HEK293T (cell line): ENCODE measurements around the gene TCF7.

ENCODE experiments used
- ARNT ChIP-seq: fragments of 450-650 bp; IDR thresholded peaks from 2 replicates; pipeline ENCODE4 v1.6.1; 2017; ENCODE audit warnings: mild to moderate bottlenecking
- BHLHE40 ChIP-seq: fragments of 450-650 bp; IDR thresholded peaks from 2 replicates; pipeline ENCODE4 v1.6.1; 2016; ENCODE audit warnings: mild to moderate bottlenecking, moderate library complexity, borderline replicate concordance
- ELF4 ChIP-seq: fragments of 450-650 bp; IDR thresholded peaks from 2 replicates; pipeline ENCODE4 v1.6.1; 2017; ENCODE audit warnings: antibody characterized with exemption
- FOXA1 ChIP-seq: fragments of 450-650 bp; IDR thresholded peaks from 2 replicates; pipeline ENCODE4 v1.6.1; 2016; ENCODE audit warnings: mild to moderate bottlenecking
- FOXK2 ChIP-seq: fragments of 450-650 bp; IDR thresholded peaks from 2 replicates; pipeline ENCODE4 v1.6.1; 2016; ENCODE audit warnings: mild to moderate bottlenecking
- FOXM1 ChIP-seq: fragments of 450-650 bp; IDR thresholded peaks from 2 replicates; pipeline ENCODE4 v1.6.1; 2017; ENCODE audit warnings: mild to moderate bottlenecking, borderline replicate concordance
- HDGF ChIP-seq: fragments of 450-650 bp; IDR thresholded peaks from 2 replicates; pipeline ENCODE4 v1.6.1; 2017; ENCODE audit warnings: antibody characterized with exemption, borderline replicate concordance
- L3MBTL2 ChIP-seq: fragments of 450-650 bp; conservative IDR thresholded peaks from 2 replicates; pipeline ENCODE4 v1.6.1; 2016; ENCODE audit warnings: mild to moderate bottlenecking
- NFRKB ChIP-seq: fragments of 450-650 bp; IDR thresholded peaks from 2 replicates; pipeline ENCODE4 v1.6.1; 2016; ENCODE audit warnings: mild to moderate bottlenecking, moderate library complexity
- PKNOX1 ChIP-seq: fragments of 450-650 bp; IDR thresholded peaks from 2 replicates; pipeline ENCODE4 v1.6.1; 2016
- SP1 ChIP-seq: fragments of 450-650 bp; IDR thresholded peaks from 2 replicates; pipeline ENCODE4 v1.6.1; 2017
- SUZ12 ChIP-seq: fragments of 450-650 bp; IDR thresholded peaks from 2 replicates; pipeline ENCODE4 v1.6.1; 2016; ENCODE audit warnings: mild to moderate bottlenecking
- TARDBP ChIP-seq: fragments of 450-650 bp; IDR thresholded peaks from 2 replicates; pipeline ENCODE4 v1.6.1; 2016

- TF ChIP-seq SP1 (no peak), FOXM1 (no peak), BHLHE40 (no peak), ELF4 (no peak), NFRKB (no peak), HDGF (no peak), FOXK2 (no peak), FOXA1 (no peak), TARDBP (no peak), L3MBTL2 (no peak), SUZ12 (no peak), PKNOX1 (no peak), ARNT (no peak)
These were observed 17.3 kb downstream of the TCF7 start for GRCh38 chr5:134131578-134132350.
